ENCODE measurements around the gene PVALB.

Gene PVALB

GRCh38 chr22:36816636-36817524, at the start of gene PVALB:
TSS of gene PVALB (minus strand) at chr22:36817035. CDS start at chr22:36817005, 30 bp downstream.
- FAIRE-seq (no peak), DNase-seq (ENCODE audit: insufficient read length, low spot score) (no peak)

GRCh38 chr22:36865346-36865745, 48.5 kb upstream of the PVALB start:
- FAIRE-seq (no peak), DNase-seq (ENCODE audit: insufficient read length, low spot score) (no peak)

GRCh38 chr22:36864454-36865215, 47.8 kb upstream of the PVALB start:
- DNase-seq (ENCODE audit: insufficient read length, low spot score) (no peak), FAIRE-seq (no peak)

GRCh38 chr22:36863979-36864378, 47.1 kb upstream of the PVALB start:
- no peak for DNase-seq (ENCODE audit: insufficient read length, low spot score)
- no peak for FAIRE-seq

GRCh38 chr22:36863281-36863680, 46.4 kb upstream of the PVALB start:
- DNase-seq (ENCODE audit: insufficient read length, low spot score) (no peak), FAIRE-seq (no peak)

GRCh38 chr22:36862251-36863242, 45.7 kb upstream of the PVALB start:
- FAIRE-seq (no peak), DNase-seq (ENCODE audit: insufficient read length, low spot score) (no peak)

GRCh38 chr22:36860821-36861659, 44.2 kb upstream of the PVALB start, which contains the start of gene NCF4:
TSS of gene NCF4 (plus strand) at chr22:36861006. CDS start at chr22:36861172, 166 bp downstream.
- DNase-seq (ENCODE audit: insufficient read length, low spot score) = no peak
- no peak for FAIRE-seq

- FAIRE-seq = no peak
- DNase-seq (ENCODE audit: insufficient read length, low spot score) = no peak
These were observed 43.6 kb upstream of the PVALB start for GRCh38 chr22:36860438-36860820.

- no peak for FAIRE-seq
- DNase-seq (ENCODE audit: insufficient read length, low spot score) = no peak
These were observed 43.2 kb upstream of the PVALB start for GRCh38 chr22:36860017-36860416.

GRCh38 chr22:36858966-36859365, 42.1 kb upstream of the PVALB start:
- no peak for DNase-seq (ENCODE audit: insufficient read length, low spot score)
- FAIRE-seq = no peak

GRCh38 chr22:36858156-36858555, 41.3 kb upstream of the PVALB start:
- FAIRE-seq (no peak), DNase-seq (ENCODE audit: insufficient read length, low spot score) (no peak)

- FAIRE-seq (no peak), DNase-seq (ENCODE audit: insufficient read length, low spot score) (no peak)
These were observed 39.9 kb upstream of the PVALB start for GRCh38 chr22:36856792-36857135.

- FAIRE-seq = peak; percentile 36
- DNase-seq (ENCODE audit: insufficient read length, low spot score) = peak; percentile 66
These were observed 39.4 kb upstream of the PVALB start for GRCh38 chr22:36856121-36856791.

GRCh38 chr22:36855478-36855877, 38.6 kb upstream of the PVALB start:
- FAIRE-seq = peak; percentile 63
- DNase-seq (ENCODE audit: insufficient read length, low spot score) = no peak

- peak; percentile 36 for DNase-seq (ENCODE audit: insufficient read length, low spot score)
These were observed 36.7 kb upstream of the PVALB start for GRCh38 chr22:36853407-36854099.

GRCh38 chr22:36852056-36852973, 35.5 kb upstream of the PVALB start:
- no peak for FAIRE-seq
- no peak for DNase-seq (ENCODE audit: insufficient read length, low spot score)

More at GRCh38 chr22:36853407-36854099, 36.7 kb upstream of the PVALB start:
- FAIRE-seq = no peak

GRCh38 chr22:36850682-36851081, 33.8 kb upstream of the PVALB start:
- DNase-seq (ENCODE audit: insufficient read length, low spot score) (no peak), FAIRE-seq (no peak)
